Measurements from ENCODE around the gene GAS7.

Gene GAS7

DNA sequence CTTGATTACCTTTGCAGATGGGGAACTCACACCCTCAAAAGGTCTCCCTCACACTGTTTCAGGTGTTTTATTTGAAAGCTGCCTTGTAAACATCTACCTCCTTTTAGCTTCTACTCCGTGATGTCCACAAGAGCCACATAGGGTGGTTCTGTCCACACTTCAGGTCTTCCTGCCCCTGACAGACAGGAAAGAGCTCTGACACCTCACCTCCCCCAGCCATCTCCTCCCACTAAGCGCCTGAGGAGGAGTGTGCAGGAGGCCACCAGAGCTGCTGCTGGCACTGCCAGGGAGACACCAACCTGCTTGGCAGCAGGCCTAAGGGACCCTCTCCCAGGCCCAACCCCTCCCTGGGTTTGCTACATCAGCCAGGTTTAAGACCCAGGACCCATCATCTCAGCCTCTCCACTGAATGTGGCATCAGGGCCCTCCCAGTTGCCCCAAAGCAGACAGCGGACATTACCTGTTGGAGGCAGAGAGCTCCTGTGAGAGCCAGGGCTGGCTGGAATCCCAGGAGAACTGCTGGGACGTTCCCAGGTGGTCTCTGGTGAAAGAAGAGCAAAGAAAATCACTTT, 217.0 kb downstream of the GAS7 start:
- DNase-seq (ENCODE audit: low read depth): no peak

DNA sequence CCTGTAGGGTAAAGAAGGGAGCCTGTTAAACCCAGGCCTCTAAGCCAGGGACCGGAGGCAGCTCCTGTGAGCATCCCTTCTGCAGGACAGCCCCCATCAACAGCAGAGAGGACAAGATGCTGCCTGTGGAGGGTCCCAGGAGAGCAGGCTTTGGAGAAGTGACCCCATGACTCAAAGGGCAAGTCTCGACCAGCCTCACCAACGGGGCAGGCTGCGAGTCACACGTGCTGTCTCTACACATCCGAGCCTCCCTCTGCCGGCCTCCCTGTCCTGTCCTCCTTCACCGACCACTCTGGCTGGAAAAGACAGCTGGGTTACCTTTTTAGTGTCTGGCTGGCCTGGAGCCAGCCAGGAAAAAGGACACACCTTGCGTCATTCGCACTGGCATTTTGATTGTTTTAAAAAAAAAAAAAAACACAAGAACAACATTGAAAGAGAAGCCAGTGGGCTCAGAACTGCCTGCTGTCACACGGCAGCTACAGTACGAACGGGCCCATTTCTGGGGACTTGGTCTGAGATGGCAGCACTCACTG, 218.9 kb downstream of the GAS7 start:
- no peak for DNase-seq (ENCODE audit: low read depth)

DNA sequence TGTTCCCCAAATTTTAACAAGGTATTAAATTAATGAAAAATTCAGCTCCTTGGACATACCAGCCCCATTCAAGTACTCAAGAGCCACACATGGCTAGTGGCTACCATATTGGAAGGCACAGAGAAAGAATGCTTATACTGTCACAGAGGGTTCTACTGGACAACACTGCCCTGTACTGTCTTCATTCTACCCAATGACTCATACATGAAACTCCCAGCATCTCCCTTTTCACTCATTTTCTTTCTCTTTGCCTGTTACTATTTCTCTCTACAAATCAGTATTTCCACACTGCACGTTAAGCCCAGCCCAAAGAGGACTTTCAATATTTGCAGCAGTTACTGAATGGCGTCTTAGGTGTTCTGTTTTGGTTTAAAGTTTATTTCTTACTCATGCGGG, 221.2 kb downstream of the GAS7 start:
- no peak for DNase-seq (ENCODE audit: low read depth)

DNA sequence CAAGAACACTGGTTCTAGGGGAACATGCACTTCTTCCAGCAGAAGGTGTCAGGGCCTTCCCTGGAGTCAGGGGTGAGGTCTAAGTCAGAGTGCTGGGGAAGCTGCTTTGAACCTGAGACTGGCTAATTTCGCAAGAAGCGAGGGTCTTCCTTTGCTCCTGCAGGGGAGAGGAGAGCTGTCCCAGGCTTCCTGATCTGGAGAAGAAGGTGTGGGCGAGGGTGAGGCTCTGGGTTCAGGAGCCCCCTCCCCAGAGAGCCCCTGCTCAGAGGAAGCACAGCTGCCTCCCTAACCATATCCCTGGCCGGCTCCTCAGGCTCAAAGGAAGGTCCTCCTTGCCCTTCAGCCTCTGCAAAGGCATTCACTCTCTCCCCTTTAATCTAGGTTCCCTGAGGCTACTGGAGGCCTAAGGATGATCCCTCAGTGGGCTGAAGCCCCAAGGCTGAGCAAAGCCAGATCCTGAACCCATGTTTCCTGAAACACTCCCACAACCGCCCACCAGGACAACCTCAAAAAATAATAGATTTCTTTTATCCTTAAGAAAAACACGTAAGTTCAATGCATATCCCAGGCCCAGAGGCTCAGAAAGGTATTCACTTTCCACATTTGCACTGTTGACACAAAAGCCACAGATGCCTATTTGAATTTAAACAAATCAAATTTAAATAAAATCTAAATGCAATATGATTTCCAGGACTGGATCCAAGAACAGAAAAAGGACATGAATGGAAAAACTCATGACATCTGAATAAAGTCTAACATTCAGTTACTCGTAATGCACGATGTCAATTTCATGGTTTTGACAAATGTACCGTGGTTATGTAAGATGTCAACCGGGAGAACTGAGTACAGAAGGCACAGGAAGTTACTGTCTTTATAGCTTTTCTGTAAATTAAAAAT, 221.9 kb downstream of the GAS7 start:
- DNase-seq (ENCODE audit: low read depth): no peak

DNA sequence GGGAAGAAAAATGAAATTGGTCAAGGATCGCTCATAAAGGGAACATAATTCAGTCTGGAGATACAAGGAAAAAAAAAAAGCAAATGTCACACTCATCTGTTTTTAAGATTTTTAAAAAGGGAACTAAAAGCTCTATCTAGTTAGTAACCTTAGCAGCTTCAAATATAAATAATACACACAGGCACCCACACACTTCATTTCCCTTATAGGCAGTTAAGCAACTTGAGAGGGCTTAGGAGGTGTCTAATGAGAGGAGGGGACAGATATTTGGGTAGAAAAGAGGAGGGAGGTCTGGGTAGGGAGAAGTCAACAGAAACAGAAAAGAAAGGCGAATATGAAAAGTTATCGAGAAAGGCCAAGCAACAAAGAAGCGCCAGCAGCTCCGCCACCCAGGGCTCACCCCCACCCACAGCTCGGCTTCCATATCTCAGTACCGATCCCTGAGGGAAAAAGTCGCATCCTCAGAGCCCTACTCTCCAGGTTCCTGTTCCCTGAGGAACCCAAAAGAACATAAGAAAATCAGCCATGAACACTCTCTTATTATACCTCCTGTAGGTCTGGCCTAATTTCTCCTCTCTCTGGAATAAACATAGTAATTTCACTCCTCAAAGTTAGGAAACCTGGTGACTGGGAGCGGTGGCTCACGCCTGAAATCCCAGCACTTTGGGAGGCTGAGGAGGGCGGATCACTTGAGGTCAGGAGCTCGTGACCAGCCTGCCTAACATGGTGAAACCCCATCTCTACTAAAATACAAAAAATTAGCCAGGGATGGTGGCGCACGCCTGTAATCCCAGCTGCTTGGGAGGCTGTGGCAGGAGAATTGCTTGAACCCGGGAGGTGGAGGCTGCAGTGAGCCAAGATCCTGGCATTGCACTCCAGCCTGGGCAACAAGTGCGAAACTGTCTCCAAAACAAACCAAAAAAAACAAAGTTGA, 223.7 kb downstream of the GAS7 start:
- DNase-seq (ENCODE audit: low read depth): no peak

DNA sequence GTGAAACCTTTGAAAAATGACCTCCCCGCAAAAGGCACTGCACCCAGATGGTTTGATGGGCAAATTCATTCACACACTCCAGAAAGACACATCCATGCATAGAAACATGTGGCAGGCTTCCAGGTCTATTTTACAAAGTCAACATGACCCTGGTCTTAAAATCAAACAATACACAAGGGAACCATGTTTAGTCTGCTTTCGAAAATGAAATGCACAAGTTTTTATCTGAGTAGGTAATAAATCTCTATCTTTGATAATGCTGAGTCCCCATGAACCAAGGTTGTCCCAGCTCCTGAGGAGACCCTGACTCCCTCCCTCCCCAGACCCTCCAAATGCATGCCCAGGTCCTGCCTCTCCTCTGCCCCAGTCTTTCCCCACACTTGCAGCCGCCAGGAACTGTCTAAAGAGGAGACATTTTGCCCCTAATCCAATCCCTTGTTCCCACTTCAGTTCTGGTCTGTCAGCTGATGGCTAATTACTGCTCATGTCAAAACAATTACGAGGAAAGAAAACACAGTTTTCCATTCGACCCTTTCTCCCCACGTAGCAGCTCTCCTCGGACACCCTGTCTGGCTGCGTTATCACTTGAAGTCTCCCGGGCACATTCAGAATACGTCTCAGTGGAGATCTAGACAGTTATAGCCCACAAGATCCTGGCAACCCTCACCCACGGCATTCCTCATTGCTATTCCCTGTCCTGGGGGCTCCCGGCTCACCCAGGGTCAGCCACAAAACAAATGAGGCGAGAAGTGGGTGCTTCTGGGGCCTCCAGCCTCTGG, 224.5 kb downstream of the GAS7 start:
- DNase-seq (ENCODE audit: low read depth): no peak

DNA sequence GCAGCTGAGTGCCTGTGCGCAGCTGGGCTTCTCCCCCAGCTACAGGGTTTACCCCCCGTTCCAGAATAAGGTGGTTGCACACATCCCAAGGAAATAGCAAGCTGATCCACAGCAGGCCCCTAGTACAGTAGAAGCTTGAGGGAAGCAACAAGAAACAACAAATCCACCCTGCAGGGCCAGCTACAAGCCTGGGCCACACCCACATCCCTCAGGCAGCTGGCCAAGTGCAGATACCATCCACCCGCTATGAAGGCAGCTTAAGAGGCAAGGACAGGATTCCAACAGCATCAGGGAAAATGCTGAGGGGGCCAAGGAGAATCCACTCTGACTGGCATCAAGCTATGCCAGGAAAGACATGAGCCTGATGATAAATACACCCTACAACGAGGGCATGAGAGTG, 226.4 kb downstream of the GAS7 start:
- DNase-seq (ENCODE audit: low read depth): no peak

DNA sequence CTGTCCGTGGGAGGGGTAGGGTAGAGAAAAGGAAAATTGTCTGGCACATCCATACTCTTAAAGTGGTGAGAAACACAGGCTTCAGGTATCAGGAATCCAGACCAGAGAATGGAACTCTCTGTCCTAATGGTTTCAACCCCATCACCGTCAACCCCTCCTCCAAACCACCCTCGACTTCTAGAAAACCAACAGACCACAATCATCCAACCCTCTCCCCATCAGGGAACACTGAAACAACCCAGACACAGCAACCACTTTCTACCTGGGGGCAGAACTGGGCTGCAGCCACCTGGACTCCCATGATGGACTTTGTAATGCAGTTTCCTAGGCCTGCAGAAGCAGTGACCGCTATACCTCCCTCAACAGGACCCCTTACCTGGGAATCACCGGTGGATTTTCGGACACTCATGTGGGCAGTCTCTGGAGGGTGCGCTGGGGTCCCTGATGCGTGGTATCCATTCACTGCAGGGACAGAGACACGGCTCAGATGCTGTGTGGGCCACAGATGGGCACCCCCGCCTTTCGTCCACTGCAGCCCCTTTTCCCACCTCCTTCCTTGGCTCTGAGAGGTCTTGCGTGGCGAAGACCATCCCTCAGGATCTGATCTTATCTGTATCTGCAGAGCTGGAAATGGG, 229.0 kb downstream of the GAS7 start:
- DNase-seq (ENCODE audit: low read depth): no peak

DNA sequence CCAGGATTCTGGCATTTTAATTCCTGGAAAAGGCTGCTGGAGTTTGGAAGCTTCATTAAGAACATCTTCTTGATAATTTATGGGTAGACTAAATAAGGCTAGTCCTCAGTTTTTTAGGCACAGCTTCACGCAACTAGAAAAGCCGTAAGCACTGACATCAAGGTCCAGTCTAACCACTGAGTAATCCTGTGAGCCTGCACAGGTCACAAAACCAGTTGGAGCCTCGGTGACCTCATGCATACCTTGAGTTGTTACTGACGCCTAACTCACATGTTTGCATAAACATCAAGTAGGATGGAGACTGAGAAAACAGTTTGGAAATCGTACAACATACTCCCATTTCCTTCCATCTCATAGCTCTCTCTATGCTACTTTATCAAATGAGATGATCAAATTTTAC, 229.5 kb downstream of the GAS7 start:
- no peak for DNase-seq (ENCODE audit: low read depth)

DNA sequence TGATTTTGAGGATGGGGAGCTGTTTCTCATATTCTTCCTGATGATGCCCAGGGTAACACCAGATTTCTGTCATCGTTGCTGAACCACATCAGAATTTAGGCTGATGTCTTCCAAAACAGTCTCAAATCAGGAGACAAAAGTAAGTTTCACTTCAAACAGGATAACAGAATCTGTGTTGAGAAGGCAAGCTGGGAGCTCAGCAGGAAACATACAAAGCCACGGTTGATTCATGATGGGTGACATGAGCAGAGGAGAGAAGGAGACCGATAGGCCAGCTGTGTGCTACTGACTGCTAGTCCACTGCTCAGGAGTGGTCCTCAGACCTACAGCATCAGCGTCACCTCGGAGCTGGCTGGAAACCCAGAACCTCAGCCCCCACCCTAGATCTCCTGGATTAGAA, 230.4 kb downstream of the GAS7 start:
- DNase-seq (ENCODE audit: low read depth): no peak

DNA sequence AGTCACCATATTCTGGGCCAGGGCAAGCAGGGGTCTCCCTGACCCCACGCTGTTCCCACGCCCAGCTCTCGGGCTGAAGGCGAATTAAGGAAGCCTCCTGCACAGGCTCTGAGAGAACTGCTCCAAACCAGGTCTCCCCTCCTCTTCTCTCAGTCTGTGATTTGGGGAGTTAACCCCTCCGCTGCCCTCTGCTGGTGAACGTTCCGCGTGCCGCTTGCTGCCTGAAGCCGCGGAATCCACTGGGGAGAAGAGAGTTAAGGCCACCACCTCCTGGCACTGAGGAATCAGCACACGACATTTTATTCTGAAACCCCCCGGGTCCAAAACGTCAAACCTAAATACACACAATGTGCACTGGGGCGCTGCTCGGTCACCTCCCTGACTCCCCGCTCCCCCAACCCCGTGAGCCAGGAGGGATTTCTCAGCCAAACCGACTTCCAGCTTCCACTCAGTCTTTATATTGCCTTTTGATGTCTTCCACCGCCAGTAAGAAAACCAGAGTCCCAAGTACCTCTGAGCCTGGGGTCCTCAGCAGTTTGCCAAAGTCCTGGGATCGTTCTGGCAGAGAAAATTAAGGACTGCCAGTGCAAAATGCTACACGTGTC, 238.9 kb downstream of the GAS7 start:
- DNase-seq (ENCODE audit: low read depth): no peak

DNA sequence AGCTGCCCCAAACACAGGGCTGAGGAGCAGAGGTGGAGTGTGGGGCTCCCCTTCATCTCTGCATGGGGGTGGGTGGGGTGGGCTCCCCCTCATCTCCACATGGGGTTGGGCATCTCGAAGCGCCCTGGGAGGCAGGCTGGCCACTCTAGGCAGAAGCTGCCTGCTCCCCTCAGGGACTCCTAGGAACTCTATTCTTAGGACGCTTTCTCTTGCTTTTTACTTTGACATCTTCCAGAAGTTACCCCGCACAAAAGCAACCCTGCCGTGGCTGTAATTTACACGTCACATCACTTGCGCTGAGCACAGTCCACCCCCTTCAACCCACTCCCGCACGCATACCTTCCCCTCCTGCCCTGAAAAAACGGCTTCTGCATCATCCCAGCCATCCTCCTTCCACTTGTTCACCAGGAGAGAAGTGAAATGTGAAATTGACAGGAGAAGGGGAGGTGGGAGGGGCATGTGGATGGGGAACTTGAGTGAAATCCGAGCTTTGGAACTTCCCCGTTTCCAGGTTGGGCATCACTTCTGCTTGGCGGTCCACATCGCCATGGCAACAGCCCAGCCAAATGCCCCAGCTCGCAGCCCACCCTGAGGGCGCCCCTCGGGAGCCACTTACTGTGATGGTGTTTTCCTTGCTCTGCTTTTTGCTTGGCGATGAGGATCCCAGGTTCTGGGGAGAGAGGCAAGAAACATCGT, 239.7 kb downstream of the GAS7 start:
- DNase-seq (ENCODE audit: low read depth): no peak

DNA sequence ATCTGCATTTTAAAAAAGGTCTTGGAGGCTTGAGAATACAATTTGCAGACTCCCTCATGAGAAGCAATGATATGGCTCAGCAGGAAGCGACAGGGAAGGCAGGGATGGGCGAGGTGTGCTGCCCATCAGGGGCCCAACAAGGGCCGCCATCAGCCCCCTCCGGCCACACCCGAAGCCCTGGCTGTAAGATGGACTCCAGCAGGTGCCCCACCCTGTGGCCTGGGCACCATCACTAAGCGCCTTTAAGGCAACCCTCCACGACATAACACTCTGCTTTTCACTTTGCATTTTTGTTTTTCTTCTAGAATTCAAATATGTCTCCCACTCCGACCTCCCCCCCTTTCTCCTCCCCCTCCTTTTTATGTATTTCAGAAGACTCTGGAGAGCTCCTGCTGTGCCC, 241.2 kb downstream of the GAS7 start:
- no peak for DNase-seq (ENCODE audit: low read depth)

DNA sequence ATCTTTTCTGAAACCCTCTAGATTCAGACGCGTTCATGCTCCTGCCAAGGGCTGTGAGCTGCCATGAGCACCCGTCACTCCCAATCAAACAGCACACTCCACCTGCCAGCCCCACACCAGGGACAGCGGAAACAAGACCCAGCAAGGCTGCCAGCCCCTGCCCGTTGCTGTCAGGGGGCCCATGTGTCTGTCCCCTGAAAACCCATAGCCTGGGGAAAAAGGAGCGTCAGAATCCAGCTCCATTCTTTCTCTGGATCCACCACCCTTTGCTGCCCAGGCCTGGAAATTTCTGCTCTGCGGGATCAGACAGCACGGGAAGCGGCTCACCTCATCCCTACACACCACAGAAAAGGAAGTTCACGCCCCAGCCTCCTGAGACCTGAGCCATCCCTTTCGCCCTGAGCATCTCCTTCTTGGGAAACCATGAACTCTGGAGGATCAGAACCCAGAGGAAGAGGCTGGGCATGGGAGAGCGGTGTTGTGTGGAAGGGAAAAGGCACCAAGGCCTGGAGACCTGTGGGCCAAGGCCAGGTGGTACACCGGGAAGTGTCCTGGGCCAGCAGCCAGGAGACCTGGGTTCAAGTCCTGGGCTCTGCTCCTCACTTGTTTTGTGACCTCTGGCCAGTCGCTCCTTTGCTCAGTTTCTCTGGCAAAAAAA, 241.8 kb downstream of the GAS7 start:
- no peak for DNase-seq (ENCODE audit: low read depth)

DNA sequence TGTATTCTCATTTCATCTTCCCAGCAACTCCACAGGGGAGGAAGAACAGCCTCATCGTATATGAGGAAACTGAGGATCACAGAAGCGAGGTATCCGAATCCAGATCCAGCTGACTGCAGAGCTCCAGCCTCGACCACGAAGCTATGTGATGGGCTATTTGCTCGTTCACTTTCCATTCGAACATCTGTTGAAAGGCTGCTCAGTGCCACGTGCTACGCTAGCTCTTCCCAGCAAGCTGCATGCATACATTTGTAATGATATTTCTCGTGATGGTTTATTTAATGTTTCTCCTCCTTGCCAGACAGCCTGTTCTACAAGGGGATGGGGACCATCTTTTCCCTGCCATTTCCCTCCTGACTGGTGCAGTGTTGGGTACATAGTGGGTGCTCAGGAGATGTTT, 244.9 kb downstream of the GAS7 start:
- no peak for DNase-seq (ENCODE audit: low read depth)

DNA sequence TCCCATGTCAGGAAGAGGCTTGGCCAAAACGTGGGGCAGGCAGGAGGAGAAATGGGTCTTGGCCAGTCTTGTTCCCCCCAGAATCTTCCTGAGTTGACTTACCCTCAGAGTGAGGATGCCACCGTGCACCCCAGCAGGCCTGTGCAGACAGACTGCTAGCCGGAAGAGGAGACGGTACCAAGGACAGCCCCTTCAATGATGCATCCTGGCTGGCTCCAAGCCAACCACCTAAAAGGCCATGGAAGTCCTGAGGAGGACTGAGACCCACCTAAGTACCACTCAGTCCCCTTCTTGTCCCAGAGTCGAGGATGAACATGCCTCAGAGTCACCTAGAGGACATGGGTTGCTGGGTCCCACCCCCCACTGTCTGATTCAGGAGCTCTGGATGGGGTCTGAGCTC, 246.6 kb downstream of the GAS7 start:
- no peak for DNase-seq (ENCODE audit: low read depth)

DNA sequence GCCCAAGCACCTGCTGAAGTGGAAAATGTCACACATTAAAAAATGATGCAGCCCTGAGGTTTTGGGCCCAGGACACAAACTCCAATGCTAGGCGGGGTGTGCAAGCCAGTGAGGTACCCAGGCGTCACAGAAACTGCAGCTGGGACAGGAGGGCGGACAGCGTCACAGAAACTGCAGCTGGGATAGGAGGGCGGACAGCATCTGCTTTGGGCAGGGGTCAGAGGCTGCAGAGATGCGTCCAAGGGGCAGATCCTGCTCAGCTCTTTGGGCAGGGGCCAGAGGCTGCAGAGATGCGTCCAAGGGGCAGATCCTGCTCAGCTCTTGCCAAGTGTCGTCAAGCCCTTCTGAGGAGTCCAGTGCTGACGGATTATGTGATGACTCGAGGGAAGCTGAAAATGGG, 249.5 kb downstream of the GAS7 start:
- DNase-seq (ENCODE audit: low read depth): no peak

DNA sequence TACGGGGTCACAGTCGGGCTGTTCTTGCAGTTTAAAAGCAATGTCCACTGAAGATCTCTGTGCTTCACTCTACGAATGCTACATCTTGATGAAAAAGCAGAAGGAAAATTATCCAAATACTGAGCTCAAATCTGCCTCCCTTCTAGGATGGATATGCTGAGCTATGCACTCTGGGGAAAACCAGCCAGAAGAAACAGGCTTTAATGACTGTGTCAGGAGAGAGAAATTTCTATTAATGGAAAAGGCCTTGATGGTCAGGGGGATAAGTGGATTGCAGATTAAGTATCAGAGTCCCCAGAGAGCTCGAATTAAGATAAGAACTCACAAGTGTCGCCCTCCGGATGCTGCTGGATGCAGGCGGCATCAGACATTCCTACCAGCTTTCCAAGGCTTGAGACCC, 253.7 kb downstream of the GAS7 start:
- no peak for DNase-seq (ENCODE audit: low read depth)

DNA sequence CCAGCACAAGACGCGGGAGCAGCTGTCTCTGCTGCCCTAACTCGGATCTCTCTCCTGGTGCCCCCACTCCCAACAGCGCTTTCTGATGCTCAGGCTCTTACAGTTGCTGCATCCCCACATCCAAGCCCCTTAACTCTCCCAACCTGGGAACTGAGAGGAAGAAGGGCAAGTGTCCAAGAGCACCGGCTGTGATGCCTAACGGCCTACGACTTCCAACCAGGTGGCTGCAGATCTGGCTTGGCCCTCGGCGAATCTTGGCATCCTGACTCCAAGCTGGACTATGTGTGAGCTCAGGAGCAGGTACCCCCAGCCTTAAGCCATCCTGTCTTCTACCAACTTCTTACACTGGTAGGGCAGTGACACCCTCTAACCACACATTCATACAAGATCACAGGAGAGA, 255.1 kb downstream of the GAS7 start:
- no peak for DNase-seq (ENCODE audit: low read depth)

DNA sequence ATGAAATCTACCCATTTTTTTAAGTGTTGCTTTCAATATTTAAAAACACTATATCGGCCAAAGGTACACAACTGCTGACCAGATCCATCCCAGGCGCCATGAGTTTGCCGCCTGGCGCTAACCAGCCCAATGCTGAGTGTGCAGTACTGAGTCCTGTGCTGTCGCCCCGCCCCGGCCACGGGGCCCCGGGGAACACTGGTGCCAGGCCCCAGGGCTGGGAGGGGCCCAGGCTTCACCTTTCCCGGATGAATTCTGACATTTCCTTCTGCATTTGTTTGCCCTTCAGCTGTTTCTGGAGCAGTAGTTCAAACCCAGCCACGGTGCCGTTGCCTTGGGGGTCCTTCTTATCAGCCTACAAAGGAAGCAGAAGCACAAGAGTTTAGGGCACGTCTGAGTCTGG, 255.5 kb downstream of the GAS7 start:
- no peak for DNase-seq (ENCODE audit: low read depth)
